HEK293 (cell line): ENCODE data around the gene ZC3H18.

Experiments
- CTCF ChIA-PET: fragments of 350-600 bp; formaldehyde crosslinking; extraction: SDS; loops from one replicate; lab custom pipeline; 2021; ENCODE audit warnings: antibody characterized with exemption; lab: Yijun Ruan, JAX
- POLR2A ChIA-PET: fragments of 300-600 bp; formaldehyde crosslinking; extraction: SDS; loops from one replicate; lab custom pipeline; 2020; ENCODE audit warnings: antibody characterized with exemption, inconsistent platforms; lab: Yijun Ruan, JAX
- H3K27ac ChIP-seq: fragments of 200-500 bp; sonication (Bioruptor generic); 2 replicates; pipeline ENCODE4 v1.5.1; 2014; ENCODE audit warnings: low read depth, low read length, control low read depth, inconsistent platforms; ENCODE audit errors: extremely low read depth
- H3K36me3 ChIP-seq, 2 experiments: fragments of 200-500 bp in 1 of 2; sonication (Bioruptor generic) in 1 of 2; 1 replicate in 1 of 2; 2 replicates in 1 of 2; pipeline ENCODE4 v1.5.1; 2014 to 2017; ENCODE audit warnings: inconsistent platforms in 2 of 2, low read length in 2 of 2; ENCODE audit not compliant: control insufficient read depth in 2 of 2, insufficient read depth in 1 of 2
- H3K4me1 ChIP-seq: fragments of 200-500 bp; sonication (Bioruptor generic); 2 replicates; pipeline ENCODE4 v1.5.1; 2014; ENCODE audit warnings: mild to moderate bottlenecking, low read length, inconsistent platforms; ENCODE audit not compliant: control insufficient read depth, insufficient read depth
- H3K4me3 ChIP-seq: 2 replicates; pipeline ENCODE4 v1.5.1; 2011; ENCODE audit warnings: low read depth, mild to moderate bottlenecking, control low read depth, low read length, moderate library complexity
- H3K9me3 ChIP-seq: fragments of 200-500 bp; sonication (Bioruptor generic); 2 replicates; pipeline ENCODE4 v1.5.1; 2014; ENCODE audit warnings: low read depth, low read length, inconsistent platforms; ENCODE audit not compliant: control insufficient read depth, insufficient read depth
- GLIS2 ChIP-seq: fragments of 450-650 bp; formaldehyde crosslinking; IDR thresholded peaks from 2 replicates; pipeline ENCODE4 v1.5.1; 2016; ENCODE audit warnings: missing biosample characterization, missing genetic modification characterization
- KLF16 ChIP-seq: fragments of 450-650 bp; formaldehyde crosslinking; IDR thresholded peaks from 2 replicates; pipeline ENCODE4 v1.5.1; 2017; ENCODE audit warnings: missing biosample characterization, missing genetic modification characterization
- RBAK ChIP-seq: fragments of 450-650 bp; formaldehyde crosslinking; IDR thresholded peaks from 2 replicates; pipeline ENCODE4 v1.5.1; 2016; ENCODE audit warnings: missing biosample characterization, missing genetic modification characterization
- SCRT2 ChIP-seq: fragments of 450-650 bp; formaldehyde crosslinking; IDR thresholded peaks from 2 replicates; pipeline ENCODE4 v1.5.1; 2016; ENCODE audit warnings: missing biosample characterization, missing genetic modification characterization
- SP2 ChIP-seq: fragments of 450-650 bp; formaldehyde crosslinking; IDR thresholded peaks from 2 replicates; pipeline ENCODE4 v1.5.1; 2016; ENCODE audit warnings: missing biosample characterization, missing genetic modification characterization
- TRIM28 ChIP-seq: IDR thresholded peaks from 2 replicates; pipeline ENCODE4 v1.6.1; 2011; ENCODE audit warnings: low read length, control low read depth, borderline replicate concordance
- ZBTB10 ChIP-seq: fragments of 450-650 bp; formaldehyde crosslinking; IDR thresholded peaks from 2 replicates; pipeline ENCODE4 v1.5.1; 2016; ENCODE audit warnings: missing biosample characterization, missing genetic modification characterization
- ZBTB17 ChIP-seq: fragments of 450-650 bp; formaldehyde crosslinking; IDR thresholded peaks from 2 replicates; pipeline ENCODE4 v1.5.1; 2016; ENCODE audit warnings: missing biosample characterization, missing genetic modification characterization
- ZFP3 ChIP-seq: fragments of 450-650 bp; formaldehyde crosslinking; IDR thresholded peaks from 2 replicates; pipeline ENCODE4 v1.5.1; 2016; ENCODE audit warnings: low read depth, missing biosample characterization, missing genetic modification characterization
- ZNF121 ChIP-seq: fragments of 450-650 bp; formaldehyde crosslinking; IDR thresholded peaks from 2 replicates; pipeline ENCODE4 v1.5.1; 2016; ENCODE audit warnings: missing biosample characterization, missing genetic modification characterization
- ZNF146 ChIP-seq: fragments of 450-650 bp; formaldehyde crosslinking; IDR thresholded peaks from 2 replicates; pipeline ENCODE4 v1.5.1; 2016; ENCODE audit warnings: missing biosample characterization, missing genetic modification characterization
- ZNF174 ChIP-seq: fragments of 450-650 bp; formaldehyde crosslinking; IDR thresholded peaks from 2 replicates; pipeline ENCODE4 v1.5.0; 2017; ENCODE audit warnings: missing biosample characterization, mild to moderate bottlenecking, missing genetic modification characterization
- ZNF335 ChIP-seq: fragments of 450-650 bp; formaldehyde crosslinking; conservative IDR thresholded peaks from 2 replicates; pipeline ENCODE4 v1.5.1; 2016; ENCODE audit warnings: missing biosample characterization, missing genetic modification characterization
- ZNF433 ChIP-seq: fragments of 450-650 bp; formaldehyde crosslinking; IDR thresholded peaks from 2 replicates; pipeline ENCODE4 v1.5.1; 2016; ENCODE audit warnings: missing biosample characterization, missing genetic modification characterization, low read depth
- ZNF514 ChIP-seq: fragments of 450-650 bp; formaldehyde crosslinking; IDR thresholded peaks from 2 replicates; pipeline ENCODE4 v1.5.1; 2016; ENCODE audit warnings: missing biosample characterization, missing genetic modification characterization
- ZNF610 ChIP-seq: fragments of 450-650 bp; formaldehyde crosslinking; IDR thresholded peaks from 2 replicates; pipeline ENCODE4 v1.5.1; 2016; ENCODE audit warnings: missing biosample characterization, missing genetic modification characterization, borderline replicate concordance
- ZNF624 ChIP-seq: fragments of 450-650 bp; formaldehyde crosslinking; IDR thresholded peaks from 2 replicates; pipeline ENCODE4 v1.5.1; 2017; ENCODE audit warnings: missing biosample characterization, missing genetic modification characterization
- ZNF629 ChIP-seq: fragments of 450-650 bp; formaldehyde crosslinking; IDR thresholded peaks from 2 replicates; pipeline ENCODE4 v1.5.1; 2017; ENCODE audit warnings: missing biosample characterization, missing genetic modification characterization
- ZNF658 ChIP-seq: fragments of 450-650 bp; formaldehyde crosslinking; IDR thresholded peaks from 2 replicates; pipeline ENCODE4; 2016; ENCODE audit warnings: missing biosample characterization, missing genetic modification characterization
- ZNF768 ChIP-seq: fragments of 450-650 bp; formaldehyde crosslinking; IDR thresholded peaks from 2 replicates; pipeline ENCODE4 v1.5.1; 2018; ENCODE audit warnings: missing biosample characterization, mild to moderate bottlenecking, missing genetic modification characterization
- ZNF843 ChIP-seq: fragments of 450-650 bp; formaldehyde crosslinking; IDR thresholded peaks from 2 replicates; pipeline ENCODE4 v1.5.1; 2016; ENCODE audit warnings: missing biosample characterization, missing genetic modification characterization
- TF ChIP-seq, protein P1 (sequence below): fragments of 450-650 bp; formaldehyde crosslinking; IDR thresholded peaks from 2 replicates; pipeline ENCODE4 v1.5.1; 2016; ENCODE audit warnings: missing biosample characterization, missing genetic modification characterization
- TF ChIP-seq, protein P2 (sequence below): fragments of 450-650 bp; formaldehyde crosslinking; IDR thresholded peaks from 2 replicates; pipeline ENCODE4 v1.5.1; 2016; ENCODE audit warnings: missing biosample characterization, missing genetic modification characterization
- TF ChIP-seq, protein P3 (sequence below): sonication (generic); formaldehyde crosslinking; IDR thresholded peaks from 2 replicates; pipeline ENCODE4 v1.8.1; 2022; ENCODE audit warnings: mild to moderate bottlenecking, moderate library complexity, missing genetic modification reagents

ZC3H18 gene

DNA sequence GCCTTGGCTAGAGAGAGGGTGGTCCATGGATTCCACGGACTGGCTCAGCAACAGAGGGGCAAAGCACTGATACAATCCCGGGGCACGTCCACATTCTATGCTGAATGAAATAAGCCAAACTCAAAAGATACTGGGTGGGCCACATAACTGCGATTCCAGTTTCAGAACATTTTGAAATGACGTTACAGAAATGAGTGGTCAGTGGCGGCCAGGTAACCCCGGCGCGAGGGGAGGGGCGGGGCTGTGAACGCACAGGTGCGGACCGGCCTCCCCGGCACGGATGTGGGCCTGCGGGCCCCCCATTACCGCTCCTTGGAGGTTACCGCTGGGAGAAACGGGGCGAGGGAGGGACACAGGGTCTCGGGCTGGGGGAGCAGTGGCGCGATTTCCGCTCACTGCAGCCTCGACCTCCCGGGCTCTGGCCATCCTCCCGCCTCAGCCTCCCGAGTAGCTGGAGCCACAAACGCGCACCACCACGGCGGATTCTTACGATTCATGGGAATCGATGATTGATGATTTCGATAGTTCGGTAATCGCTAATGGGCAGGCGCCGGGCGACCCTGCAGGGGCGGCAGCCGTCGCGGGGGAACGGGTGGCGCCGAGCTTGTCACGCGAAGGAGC is 92.1 kb downstream of the ZC3H18 start:
- no peaks in the 10 kb centered on the region for H3K9me3 ChIP-seq
- peak overlapping the region; percentile 69; the same call in 1 of the 2 replicates for H3K27ac ChIP-seq
- ChIA-PET CTCF (interaction anchor here (0.6 to 4.1 kb wide), 6 partner anchors 10 to 75 kb away, joined by 3 to 12 read pairs (median 5); no protein-coding TSS in a partner anchor), POLR2A (interaction anchor here (0.6 to 1.3 kb wide), 10 partner anchors 10 to 92 kb away, joined by 3 to 7 read pairs (median 3); partner anchors contain the start of genes CTU2, RNF166 and ZC3H18)
- no peaks in the 10 kb centered on the region for H3K4me1 ChIP-seq
- TF ChIP-seq, protein P1, sequence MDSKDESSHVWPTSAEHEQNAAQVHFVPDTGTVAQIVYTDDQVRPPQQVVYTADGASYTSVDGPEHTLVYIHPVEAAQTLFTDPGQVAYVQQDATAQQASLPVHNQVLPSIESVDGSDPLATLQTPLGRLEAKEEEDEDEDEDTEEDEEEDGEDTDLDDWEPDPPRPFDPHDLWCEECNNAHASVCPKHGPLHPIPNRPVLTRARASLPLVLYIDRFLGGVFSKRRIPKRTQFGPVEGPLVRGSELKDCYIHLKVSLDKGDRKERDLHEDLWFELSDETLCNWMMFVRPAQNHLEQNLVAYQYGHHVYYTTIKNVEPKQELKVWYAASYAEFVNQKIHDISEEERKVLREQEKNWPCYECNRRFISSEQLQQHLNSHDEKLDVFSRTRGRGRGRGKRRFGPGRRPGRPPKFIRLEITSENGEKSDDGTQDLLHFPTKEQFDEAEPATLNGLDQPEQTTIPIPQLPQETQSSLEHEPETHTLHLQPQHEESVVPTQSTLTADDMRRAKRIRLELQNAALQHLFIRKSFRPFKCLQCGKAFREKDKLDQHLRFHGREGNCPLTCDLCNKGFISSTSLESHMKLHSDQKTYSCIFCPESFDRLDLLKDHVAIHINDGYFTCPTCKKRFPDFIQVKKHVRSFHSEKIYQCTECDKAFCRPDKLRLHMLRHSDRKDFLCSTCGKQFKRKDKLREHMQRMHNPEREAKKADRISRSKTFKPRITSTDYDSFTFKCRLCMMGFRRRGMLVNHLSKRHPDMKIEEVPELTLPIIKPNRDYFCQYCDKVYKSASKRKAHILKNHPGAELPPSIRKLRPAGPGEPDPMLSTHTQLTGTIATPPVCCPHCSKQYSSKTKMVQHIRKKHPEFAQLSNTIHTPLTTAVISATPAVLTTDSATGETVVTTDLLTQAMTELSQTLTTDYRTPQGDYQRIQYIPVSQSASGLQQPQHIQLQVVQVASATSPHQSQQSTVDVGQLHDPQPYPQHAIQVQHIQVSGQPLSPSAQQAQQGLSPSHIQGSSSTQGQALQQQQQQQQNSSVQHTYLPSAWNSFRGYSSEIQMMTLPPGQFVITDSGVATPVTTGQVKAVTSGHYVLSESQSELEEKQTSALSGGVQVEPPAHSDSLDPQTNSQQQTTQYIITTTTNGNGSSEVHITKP, result peak; percentile 50
- TF ChIP-seq ZBTB17 (tag by site-specific recombination), result peak; percentile 90
- TF ChIP-seq ZNF121 (tag by site-specific recombination), result 0 out of 2 replicates have a peak, but pooled peaks have one; percentile 14
- 0 out of 2 replicates have a peak, but pooled peaks have one; percentile 29 for TF ChIP-seq ZNF174 (tag by site-specific recombination)
- no peak for TF ChIP-seq ZNF433 (tag by site-specific recombination)
- peak; percentile 29 for TF ChIP-seq ZNF335 (tag by site-specific recombination)
- no peak for TF ChIP-seq ZNF610
- no peak for TF ChIP-seq ZNF629 (tag by site-specific recombination)
- peak; percentile 29; the same call in 1 of the 2 replicates for TF ChIP-seq GLIS2 (tag by site-specific recombination)
- TF ChIP-seq ZNF658 (tag by site-specific recombination), result no peak
- TF ChIP-seq, all 188 proteins: peak for 6
- Histone ChIP-seq H3K36me3 (peaks cover 0 to 2% of the 10 kb centered on the region in 2 experiments; a peak in 1 of 3 replicates), H3K4me3 (peak overlapping the region; percentile 82)

DNA sequence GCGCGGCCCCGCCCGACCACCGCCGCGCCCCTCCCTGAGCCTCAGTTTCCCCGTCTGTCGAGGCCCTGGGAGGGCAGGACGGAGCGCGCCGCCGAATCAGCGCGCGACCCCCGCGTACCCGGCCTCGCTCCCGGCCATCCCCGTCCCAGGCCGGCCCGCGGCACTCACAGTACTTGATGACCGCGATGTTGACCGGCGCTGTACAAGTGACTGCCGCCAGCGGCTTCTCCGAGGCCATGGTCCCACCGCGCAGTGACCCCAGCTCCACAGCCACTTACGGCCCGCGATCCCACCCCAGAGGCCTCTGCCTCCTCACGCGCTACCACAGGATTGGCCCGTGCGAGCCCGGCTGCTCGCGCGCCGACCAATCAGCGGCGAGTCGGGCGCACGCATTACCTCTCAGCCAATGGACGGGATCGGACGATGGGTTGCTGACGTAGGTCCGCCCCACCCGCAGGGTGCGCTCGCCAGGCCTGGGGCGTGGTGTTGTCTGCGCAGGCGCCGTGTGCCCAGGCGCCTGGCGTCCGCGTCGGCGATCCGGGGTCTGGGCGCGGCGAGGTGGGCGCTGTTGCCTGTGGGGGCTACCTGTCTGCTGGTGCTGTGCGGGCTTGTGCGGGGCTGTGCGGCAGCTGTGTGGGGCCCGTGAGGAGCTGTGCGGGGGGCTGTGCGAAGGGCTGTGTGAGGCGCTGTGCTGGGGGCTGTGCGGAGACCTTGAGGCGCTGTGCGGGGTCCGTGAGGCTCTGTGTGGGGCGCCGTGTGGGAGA is 92.8 kb downstream of the ZC3H18 start, which contains the start of gene MVD:
Gene MVD, minus strand, starts transcription at position 249 of the 764 bp plus-strand sequence. Its CDS starts 11 bp downstream, at position 238.
- no peaks in the 10 kb centered on the region for H3K4me1 ChIP-seq
- POLR2A ChIA-PET, result interaction anchor here (0.6 to 1.3 kb wide), 11 partner anchors 10 to 194 kb away, joined by 3 to 7 read pairs (median 3); partner anchors contain the start of genes CTU2, RNF166, TRAPPC2L and ZC3H18
- peaks cover 0 to 2% of the 10 kb centered on the region in 2 experiments; a peak in 1 of 3 replicates for H3K36me3 ChIP-seq
- CTCF ChIA-PET, result interaction anchor here (0.6 to 4.1 kb wide), 4 partner anchors 9 to 74 kb away, joined by 3 to 12 read pairs (median 6); no protein-coding TSS in a partner anchor
- no peaks in the 10 kb centered on the region for H3K9me3 ChIP-seq
- peak within 1 kb of the TSS; percentile 96 for H3K4me3 ChIP-seq
- peak within 1 kb of the TSS; percentile 79 for H3K27ac ChIP-seq
- no peak for TF ChIP-seq ZBTB10
- TF ChIP-seq RBAK (tag by site-specific recombination), result no peak
- peak; percentile 36; the same call in 1 of the 2 replicates for TF ChIP-seq KLF16 (tag by site-specific recombination)
- no peak for TF ChIP-seq ZNF624 (tag by site-specific recombination)
- TF ChIP-seq, protein P2, sequence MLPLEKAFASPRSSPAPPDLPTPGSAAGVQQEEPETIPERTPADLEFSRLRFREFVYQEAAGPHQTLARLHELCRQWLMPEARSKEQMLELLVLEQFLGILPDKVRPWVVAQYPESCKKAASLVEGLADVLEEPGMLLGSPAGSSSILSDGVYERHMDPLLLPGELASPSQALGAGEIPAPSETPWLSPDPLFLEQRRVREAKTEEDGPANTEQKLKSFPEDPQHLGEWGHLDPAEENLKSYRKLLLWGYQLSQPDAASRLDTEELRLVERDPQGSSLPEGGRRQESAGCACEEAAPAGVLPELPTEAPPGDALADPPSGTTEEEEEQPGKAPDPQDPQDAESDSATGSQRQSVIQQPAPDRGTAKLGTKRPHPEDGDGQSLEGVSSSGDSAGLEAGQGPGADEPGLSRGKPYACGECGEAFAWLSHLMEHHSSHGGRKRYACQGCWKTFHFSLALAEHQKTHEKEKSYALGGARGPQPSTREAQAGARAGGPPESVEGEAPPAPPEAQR (tag by site-specific recombination), result no peak
- no peak for TF ChIP-seq ZFP3 (tag by site-specific recombination)
- peak; percentile 18; the same call in 1 of the 2 replicates for TF ChIP-seq SCRT2 (tag by site-specific recombination)
- peak; percentile 100 for TF ChIP-seq SP2 (tag by site-specific recombination)
- TF ChIP-seq ZNF843 (tag by site-specific recombination), result 0 out of 2 replicates have a peak, but pooled peaks have one; percentile 19
- no peak for TF ChIP-seq TRIM28
- no peak for TF ChIP-seq ZNF768 (tag by site-specific recombination)
- TF ChIP-seq ZNF514 (tag by site-specific recombination), result no peak
- TF ChIP-seq, protein P3, sequence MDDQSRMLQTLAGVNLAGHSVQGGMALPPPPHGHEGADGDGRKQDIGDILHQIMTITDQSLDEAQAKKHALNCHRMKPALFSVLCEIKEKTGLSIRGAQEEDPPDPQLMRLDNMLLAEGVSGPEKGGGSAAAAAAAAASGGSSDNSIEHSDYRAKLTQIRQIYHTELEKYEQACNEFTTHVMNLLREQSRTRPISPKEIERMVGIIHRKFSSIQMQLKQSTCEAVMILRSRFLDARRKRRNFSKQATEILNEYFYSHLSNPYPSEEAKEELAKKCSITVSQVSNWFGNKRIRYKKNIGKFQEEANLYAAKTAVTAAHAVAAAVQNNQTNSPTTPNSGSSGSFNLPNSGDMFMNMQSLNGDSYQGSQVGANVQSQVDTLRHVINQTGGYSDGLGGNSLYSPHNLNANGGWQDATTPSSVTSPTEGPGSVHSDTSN, result 0 out of 2 replicates have a peak, but pooled peaks have one; percentile 29
- peak; percentile 90 for TF ChIP-seq ZNF335 (tag by site-specific recombination)
- TF ChIP-seq ZNF146 (tag by site-specific recombination), result no peak
